HG03342 (cell line): ENCODE data around the gene SSTR4.

ENCODE experiments used
- ATAC-seq: cut with Tn5 transposase; IDR thresholded peaks from one replicate; pipeline ENCODE4 v1.9.1; 2021; ENCODE audit warnings: mild to moderate bottlenecking, moderate library complexity; ENCODE audit not compliant: unreplicated experiment

SSTR4 gene

GRCh38 chr20:23039885-23040508, 4.9 kb downstream of the SSTR4 start:
- no peak for ATAC-seq

- no peak for ATAC-seq
These were observed 7.2 kb downstream of the SSTR4 start for GRCh38 chr20:23042270-23042669.

- no peak for ATAC-seq
These were observed 8.3 kb downstream of the SSTR4 start for GRCh38 chr20:23043376-23043775.

- ATAC-seq = no peak
These were observed 11.3 kb downstream of the SSTR4 start for GRCh38 chr20:23046431-23046830.

GRCh38 chr20:23047001-23047737, 12.1 kb downstream of the SSTR4 start:
- no peak for ATAC-seq

GRCh38 chr20:23047738-23048214, 12.7 kb downstream of the SSTR4 start:
- ATAC-seq = no peak

- no peak for ATAC-seq
These were observed 13.4 kb downstream of the SSTR4 start for GRCh38 chr20:23048283-23049200.

- ATAC-seq = no peak
These were observed 14.3 kb downstream of the SSTR4 start, which contains the start of gene THBD for GRCh38 chr20:23049201-23050075. TSS of gene THBD (minus strand) at chr20:23049672. CDS start at chr20:23049504, 168 bp downstream.

GRCh38 chr20:23050076-23050838, 15.1 kb downstream of the SSTR4 start:
- no peak for ATAC-seq

- ATAC-seq = no peak
These were observed 15.9 kb downstream of the SSTR4 start for GRCh38 chr20:23050847-23051627.

- no peak for ATAC-seq
These were observed 17.8 kb downstream of the SSTR4 start for GRCh38 chr20:23052904-23053303.

GRCh38 chr20:23058240-23058639, 23.1 kb downstream of the SSTR4 start:
- ATAC-seq = no peak

- no peak for ATAC-seq
These were observed 23.9 kb downstream of the SSTR4 start for GRCh38 chr20:23059001-23059400.

GRCh38 chr20:23059846-23060245, 24.7 kb downstream of the SSTR4 start:
- ATAC-seq = no peak

- ATAC-seq = no peak
These were observed 25.5 kb downstream of the SSTR4 start for GRCh38 chr20:23060629-23061028.

- no peak for ATAC-seq
These were observed 26.1 kb downstream of the SSTR4 start for GRCh38 chr20:23061262-23061661.

GRCh38 chr20:23061734-23062561, 26.8 kb downstream of the SSTR4 start:
- ATAC-seq = no peak

- ATAC-seq = no peak
These were observed 27.5 kb downstream of the SSTR4 start for GRCh38 chr20:23062632-23063031.
